Muscle of back (tissue), 11 donors: Measurements from ENCODE around the gene GNB4. TPM values are rescaled to one million over a fixed set of nuclear protein-coding genes. Genes with fewer than 3 reads are reported as not detected.

ENCODE experiments used
- DNase-seq, 3 donors: peaks; one replicate each; pipeline versions ENCODE4 v3.0.0 to v3.0.0-alpha.2; 2013
- polyA plus RNA-seq, 10 donors: library from polyadenylated mRNA; unstranded; fragments of 120-200 nt; gene quantifications; one replicate each; pipeline ENCODE4 v1.2.1, GENCODE V29; 2013; ENCODE audit not compliant: insufficient read length in 10 of 10

Gene GNB4
- polyA plus RNA-seq, 10 donors, result 30.9 to 43.8 (median 35.4) TPM

GRCh38 chr3:179446501-179446900 is 4.8 kb downstream of the GNB4 start:
- peak in 1 of 3 donors; percentile 37 for DNase-seq

DNA sequence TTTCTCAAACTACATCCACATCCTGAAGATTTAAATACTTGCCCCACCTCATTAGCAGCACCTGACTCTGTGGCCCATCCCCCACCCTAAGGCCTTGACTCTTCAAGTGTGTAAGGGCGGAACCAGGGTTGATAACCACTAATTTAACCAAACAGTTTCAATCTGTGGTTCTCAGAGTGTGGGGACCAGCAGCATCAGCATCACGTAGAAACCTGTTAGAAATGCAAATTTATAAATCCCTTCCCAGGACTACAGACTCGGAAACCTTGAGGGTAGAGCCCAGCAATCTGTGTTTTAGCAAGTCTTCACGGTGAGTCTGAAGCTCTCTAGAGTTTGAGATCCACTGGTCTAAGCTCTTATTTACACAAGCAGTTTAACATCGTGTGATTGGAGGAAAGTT is 12.4 kb downstream of the GNB4 start:
- no peak for DNase-seq

- no peak for DNase-seq
These were observed 14.8 kb downstream of the GNB4 start for GRCh38 chr3:179436517-179436916.

GRCh38 chr3:179432451-179432850 is 18.8 kb downstream of the GNB4 start:
- DNase-seq, result no peak

DNA sequence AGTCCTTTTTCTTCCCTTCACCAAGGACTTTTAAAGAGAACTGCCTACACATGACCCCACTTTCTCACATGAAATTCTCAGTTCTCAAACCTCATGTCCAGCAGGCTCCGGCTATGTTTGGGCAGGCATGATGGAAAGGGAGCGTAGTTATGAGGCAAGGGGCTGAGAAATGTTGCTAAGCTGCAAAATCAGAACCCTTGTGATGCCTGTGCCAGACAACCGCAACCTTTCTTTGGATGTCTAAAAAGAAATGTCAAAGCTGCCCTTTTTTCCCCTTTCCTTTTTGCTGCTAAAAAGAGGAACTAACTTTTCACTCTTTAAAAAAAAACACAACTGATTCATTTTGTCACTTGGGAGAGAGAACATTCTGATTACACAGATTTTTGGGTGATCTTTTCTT is 19.2 kb downstream of the GNB4 start:
- peak; percentile 9 to 45 (median 15) for DNase-seq

- no peak for DNase-seq
These were observed 20.9 kb downstream of the GNB4 start for GRCh38 chr3:179430277-179430870.

- no peak for DNase-seq
These were observed 22.3 kb downstream of the GNB4 start for GRCh38 chr3:179428876-179429548.

GRCh38 chr3:179425075-179425474 is 26.2 kb downstream of the GNB4 start:
- DNase-seq, result no peak

- DNase-seq, result peak; percentile 18 to 49 (median 31)
These were observed 29.8 kb downstream of the GNB4 start for GRCh38 chr3:179421500-179421899.

DNA sequence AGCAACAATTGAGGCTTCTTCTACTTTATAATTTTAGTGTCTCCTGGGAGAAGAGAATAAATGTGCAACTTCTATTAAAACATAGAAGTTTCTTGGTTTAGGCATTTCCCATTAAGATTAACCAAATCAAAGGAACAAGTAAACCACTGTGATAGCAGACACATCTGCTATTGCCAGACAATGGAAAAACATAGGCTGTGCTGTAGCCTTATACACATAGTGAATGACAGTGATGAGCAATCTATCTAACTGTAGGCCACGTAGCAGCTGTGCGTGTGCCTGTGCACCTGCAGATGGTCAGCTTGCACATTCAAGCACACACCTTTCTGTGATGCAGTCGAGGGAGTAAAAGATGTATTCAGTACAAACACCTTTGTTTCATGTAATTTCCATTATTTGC is 32.7 kb downstream of the GNB4 start:
- DNase-seq, result no peak

- DNase-seq, result peak in 2 of 3 donors; percentile 24 to 48
These were observed 34.6 kb downstream of the GNB4 start for GRCh38 chr3:179416681-179417080.

DNA sequence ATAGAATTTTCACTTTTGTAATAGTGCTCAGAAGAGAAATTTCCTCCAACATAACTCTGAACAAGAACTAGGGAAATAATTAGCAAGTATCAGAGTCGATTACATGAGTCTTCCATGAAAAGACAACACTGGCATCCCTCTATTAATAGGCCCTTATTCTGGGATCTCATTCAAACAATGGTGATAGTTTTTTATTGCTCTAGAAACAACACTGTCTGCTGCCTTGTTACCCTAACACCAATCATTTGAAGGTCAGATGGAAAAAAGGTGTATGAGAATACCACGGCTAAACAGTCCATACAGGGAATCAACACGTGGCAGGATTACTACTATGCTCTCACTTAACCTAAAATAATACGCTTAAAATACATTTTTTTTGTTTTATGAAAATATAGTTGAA is 35.9 kb downstream of the GNB4 start:
- no peak for DNase-seq

- DNase-seq, result no peak
These were observed 36.5 kb downstream of the GNB4 start for GRCh38 chr3:179414804-179415203.

DNA sequence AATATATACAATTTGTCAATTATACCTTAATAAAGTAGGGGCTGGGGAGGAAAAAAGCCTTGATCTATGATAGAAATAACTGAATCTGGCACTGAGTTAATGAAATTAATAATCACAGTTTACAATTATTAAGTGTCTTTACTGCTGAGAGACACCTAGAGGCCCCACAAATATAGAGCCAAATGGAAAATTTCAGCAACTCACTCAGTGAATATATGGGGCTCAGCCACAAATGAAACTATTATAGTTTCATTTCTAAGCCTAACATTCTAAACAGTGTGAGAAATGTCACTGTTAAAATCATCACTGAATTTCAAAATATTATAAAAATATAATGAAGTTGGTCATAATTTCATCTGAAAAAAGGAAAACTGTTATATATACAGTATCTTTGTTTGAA is 40.3 kb downstream of the GNB4 start:
- no peak for DNase-seq

DNA sequence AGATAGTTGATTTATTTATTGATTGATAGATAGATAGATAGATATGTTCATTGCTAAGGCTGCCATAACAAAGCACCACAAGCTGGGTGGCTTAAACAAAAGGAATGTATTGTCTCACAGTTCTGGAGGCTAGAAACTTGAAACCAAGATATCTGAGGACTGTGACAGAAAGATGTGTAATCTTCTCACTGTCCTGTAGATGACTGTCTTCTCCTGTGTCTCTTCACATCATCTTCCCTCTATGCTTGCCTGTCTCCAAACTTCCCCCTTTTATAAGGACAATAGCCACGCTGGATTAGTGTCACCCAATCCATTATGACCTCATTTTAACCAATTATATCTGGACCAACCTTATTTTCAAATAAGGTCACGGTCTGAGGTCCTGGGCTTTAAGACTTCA is 40.9 kb downstream of the GNB4 start:
- no peak for DNase-seq

DNA sequence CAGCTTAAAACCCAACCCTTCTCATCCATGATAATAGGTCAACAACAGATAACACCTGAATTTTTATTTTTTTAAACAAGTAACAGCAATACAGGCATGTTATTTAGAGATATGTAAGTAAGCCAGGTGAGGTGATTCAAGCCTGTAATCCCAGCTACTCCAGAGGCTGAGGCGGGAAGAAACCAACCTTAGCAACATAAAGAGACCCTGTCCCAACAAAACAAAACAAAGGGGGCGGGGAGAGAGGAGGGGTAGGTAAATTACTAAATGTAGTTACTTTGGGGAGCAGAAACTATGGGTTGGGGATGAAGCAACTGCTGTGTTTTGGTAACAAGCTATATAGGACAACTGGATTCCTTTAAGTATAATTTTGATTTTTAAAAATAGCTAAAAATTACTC is 47.0 kb downstream of the GNB4 start:
- DNase-seq, result no peak

- DNase-seq, result no peak
These were observed 48.3 kb downstream of the GNB4 start for GRCh38 chr3:179402963-179403362.

DNA sequence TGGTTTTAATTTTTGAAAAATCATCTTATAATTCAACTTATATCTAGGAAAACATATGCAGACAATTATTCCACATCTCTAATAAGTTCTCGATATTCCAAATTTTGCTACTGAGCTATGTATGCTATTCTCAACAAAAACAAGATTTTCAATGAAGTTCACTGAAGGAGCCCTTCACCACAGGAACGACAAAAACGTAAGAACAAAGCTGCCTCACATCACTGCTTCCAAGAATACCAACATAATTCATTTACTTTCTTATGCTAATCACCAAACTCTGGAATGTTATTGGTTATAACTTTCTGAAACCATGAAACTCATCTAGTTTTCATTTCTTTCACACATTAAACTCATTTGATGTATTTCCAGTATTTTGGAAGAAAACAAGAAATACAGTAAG is 49.7 kb downstream of the GNB4 start:
- no peak for DNase-seq

DNA sequence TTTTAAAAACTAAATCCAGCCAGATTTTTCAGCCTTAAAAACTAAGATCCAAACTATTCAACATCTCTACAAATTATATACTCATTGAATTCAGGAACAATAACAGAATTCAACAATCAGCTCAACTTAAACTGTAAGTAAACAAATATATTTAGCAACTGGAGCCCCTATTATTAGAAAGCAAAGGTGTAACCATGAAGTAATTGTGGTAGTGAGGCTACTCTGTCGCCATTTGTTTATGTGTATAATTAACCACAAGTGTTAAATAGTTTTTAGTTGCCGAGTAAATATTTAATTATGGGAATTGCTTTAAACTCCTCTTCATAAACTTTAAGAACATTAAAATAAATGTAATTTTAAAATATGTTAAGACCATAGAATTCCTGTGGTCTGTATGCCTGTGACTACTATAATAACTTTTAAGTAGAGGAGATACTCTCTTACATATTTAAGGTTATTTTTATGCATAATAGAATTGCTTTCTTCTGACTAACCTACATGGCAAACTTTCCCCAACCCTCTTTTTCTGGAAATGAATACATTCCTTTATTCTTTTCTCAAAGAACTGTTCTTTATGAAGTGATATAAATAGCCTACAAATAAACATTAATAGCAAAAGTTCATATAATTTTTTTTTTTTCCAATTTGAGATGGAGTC is 52.6 kb downstream of the GNB4 start:
- DNase-seq, result peak in 1 of 3 donors; percentile 18

GRCh38 chr3:179391906-179392305 is 59.4 kb downstream of the GNB4 start:
- no peak for DNase-seq

GRCh38 chr3:179376474-179376873 is 74.8 kb downstream of the GNB4 start:
- no peak for DNase-seq

DNA sequence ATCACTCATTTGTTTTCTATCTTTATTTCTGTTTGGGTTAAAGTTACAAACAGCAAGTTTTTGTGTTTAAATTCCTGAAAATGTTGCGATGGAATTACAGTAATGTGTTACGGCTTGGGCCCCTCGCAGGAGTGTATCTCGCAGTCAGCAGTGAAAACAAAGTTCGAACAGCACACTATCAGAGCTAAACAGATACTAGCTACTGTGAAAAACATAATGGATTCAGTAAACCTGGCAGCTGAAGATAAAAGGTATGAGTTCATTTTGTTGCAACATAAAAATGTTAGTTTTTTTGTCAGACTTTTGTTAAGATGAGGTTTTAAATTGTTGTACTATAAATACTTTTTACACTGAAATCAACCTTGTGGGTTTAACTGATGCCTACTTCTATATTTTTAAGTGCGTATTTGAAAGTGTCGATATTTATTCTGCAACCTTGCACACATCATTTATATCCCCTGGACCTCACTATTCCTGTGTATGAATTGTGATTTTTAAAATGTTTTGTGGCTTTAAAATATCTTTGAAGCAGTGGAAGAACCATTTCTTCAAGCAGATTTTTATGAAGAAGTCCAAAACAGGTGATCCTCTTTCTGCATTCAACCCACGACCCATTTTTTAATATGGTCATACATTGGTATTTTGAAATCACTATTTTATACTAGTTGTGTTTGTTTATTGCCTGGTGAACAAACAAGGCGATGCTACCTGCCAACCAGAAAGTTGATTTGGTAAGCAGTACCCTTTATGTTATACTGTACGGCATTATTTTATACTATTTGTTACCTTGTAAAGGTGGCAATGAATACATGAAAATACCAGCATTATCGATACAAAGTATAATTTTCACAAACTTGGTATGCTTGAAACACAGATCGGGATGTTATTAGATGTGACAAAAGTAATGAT is 75.9 kb downstream of the GNB4 start:
- DNase-seq, result no peak
